ENCODE measurements around the gene SUSD4.

GRCh38 chr1:223225481-223225880 is 138.5 kb downstream of the SUSD4 start:
- TF ChIP-seq CBX2 (IDR thresholded peaks at IDR 0.05; ENCODE audit: borderline replicate concordance, low read depth) (no peak), JUN (IDR thresholded peaks at IDR 0.05) (no peak), PBX3 (IDR thresholded peaks at IDR 0.05) (no peak), CTCF (IDR thresholded peaks at IDR 0.05) (no peak), POLR2A (IDR thresholded peaks at IDR 0.05; ENCODE audit: low read length) (no peak), RNF2 (IDR thresholded peaks at IDR 0.05; ENCODE audit: borderline replicate concordance, low read depth) (no peak), ZNF302 (CRISPR knock-in tag; IDR thresholded peaks at IDR 0.05) (no peak), ATOH8 (CRISPR knock-in tag; IDR thresholded peaks at IDR 0.05; ENCODE audit: low read depth) (no peak), EP300 (IDR thresholded peaks at IDR 0.05) (no peak), USF2 (IDR thresholded peaks at IDR 0.05) (no peak)

All from A549 (cell line).